GM18951 (cell line): Measurements from ENCODE around the gene PTPRA.
"Not testable (repeated sequence)": the region's sequence is repeated elsewhere in the genome, so short reads cannot be mapped to it uniquely, and the experiment has no call there.

ENCODE experiments used
- POLR2A ChIP-seq: IDR thresholded peaks from 4 replicates; pipeline ENCODE4 v1.6.1; 2011; ENCODE audit warnings: mild to moderate bottlenecking; ENCODE audit not compliant: insufficient read length, insufficient read depth; ENCODE audit errors: extremely low read depth
- in situ Hi-C: fragments of 300-500 bp; cut with MboI; formaldehyde crosslinking; loops from one replicate; pipeline ENCODE4 v1.12.0; 2022; ENCODE audit warnings: low sequenced_read_pairs, mixed read lengths, inconsistent platforms; ENCODE audit not compliant: unreplicated experiment

Gene PTPRA

DNA sequence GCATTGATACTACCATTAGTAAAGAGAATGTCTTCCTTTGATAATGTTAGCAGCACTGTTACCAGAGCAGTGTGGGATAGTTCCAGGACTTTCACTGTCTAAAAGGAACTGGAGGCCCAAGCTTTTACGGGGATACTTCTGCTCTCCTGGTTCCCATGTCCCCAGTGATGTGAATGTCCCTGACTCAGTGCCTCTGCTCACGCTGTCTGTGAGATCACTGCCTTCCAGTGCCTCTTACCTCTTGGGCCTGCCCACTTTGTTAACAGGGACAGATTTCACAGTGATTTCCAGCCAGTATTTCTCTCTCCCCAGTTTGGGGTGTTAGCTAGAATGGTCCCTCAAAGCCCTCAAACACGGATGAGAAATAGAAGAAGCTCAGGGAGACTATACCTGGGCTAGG, 14.4 kb downstream of the PTPRA start:
- TF ChIP-seq POLR2A: no peak
- in situ Hi-C loops: no loop called here

DNA sequence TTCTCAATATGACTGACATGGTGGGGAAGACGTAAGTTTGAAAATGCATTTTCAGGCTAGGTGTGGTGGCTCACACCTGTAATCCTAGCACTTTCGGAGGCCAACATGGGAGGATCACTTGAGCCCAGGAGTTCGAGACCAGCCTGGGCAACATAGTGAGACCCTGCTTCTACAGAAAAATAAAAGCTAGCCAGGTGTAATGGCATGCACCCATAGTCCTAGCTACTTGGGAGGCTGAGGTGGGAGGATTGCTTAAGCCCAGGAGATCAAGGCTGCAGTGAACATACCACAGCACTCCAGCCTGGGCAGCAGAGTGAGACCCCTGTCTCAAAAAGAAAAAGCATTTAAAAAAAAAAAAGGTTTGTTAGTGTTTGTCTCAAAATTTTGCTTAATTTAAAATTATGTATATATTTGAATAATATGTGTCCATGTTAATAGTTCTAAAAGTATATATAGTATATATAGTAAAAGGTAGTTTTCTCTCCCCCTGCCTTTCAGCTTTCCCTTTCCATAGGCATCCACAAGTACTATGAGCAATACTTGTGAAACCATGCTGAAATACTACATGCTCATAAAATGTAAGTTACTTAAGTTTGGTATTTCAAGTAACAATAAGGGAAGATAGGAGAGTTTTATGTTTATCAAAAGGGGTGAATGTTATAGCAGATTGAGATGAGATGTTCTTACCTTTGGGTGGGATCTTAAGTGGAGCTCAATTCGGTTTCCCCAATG, 15.1 kb downstream of the PTPRA start:
- no peak for TF ChIP-seq POLR2A
- in situ Hi-C loops: no loop called here

DNA sequence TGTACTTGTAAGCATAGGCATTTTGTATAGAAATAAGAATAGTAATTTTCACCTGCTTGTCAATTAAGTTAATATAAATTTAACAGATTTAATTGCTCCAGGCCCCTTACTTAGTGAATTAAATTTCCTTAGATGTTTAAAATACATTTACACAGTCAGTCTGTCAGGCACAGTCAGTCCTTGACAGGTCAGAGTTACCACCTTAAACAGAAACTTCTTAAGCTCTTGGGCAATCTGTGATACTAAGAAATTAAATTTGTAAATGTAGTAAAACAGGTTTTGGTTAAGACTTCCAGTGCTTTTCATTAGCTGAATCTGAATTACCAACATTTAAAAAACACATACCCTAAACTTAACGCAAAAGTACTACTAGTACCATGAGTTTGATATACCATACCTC, 15.9 kb downstream of the PTPRA start:
- TF ChIP-seq POLR2A: no peak
- in situ Hi-C loops: no loop called here

DNA sequence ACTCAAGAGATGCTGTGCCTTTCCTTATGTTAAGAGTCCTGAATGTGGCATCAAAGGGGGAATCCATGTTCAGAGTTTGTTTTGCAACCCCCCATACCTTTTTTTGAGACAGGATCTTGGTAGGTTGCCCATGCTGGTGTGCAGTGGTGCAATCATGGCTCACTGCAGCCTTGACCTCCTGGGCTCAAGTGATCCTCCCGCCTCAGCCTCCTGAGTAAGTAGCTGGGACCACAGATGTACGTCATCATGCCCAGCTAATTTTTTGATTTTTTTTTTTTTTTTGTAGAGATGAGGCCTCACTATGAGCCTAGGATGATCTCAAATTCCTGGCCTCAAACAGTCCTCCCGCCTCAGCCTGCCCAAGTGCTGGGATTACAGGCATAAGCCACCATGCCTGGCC, 16.5 kb downstream of the PTPRA start:
- TF ChIP-seq POLR2A: no peak
- in situ Hi-C loops: no loop called here

DNA sequence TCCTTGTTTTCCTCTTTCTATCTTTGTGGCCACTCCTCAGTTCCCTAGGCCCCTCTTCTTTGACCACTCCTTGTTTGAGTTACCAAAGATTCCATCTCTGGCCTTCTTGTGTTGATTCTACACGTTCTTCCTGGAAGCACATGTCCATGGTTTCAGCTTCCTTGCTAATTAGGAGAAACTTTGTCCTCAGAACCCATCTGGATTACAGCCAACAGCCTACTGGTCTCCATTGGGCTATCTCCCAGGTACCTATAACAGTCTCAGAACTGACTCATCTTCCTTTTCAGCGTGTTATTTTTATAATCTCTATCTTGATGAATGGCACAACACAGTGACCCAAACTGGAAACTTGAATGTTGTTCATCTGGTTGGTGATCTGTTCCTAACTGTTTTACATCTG, 17.5 kb downstream of the PTPRA start:
- in situ Hi-C loops: no loop called here
- TF ChIP-seq POLR2A: no peak

DNA sequence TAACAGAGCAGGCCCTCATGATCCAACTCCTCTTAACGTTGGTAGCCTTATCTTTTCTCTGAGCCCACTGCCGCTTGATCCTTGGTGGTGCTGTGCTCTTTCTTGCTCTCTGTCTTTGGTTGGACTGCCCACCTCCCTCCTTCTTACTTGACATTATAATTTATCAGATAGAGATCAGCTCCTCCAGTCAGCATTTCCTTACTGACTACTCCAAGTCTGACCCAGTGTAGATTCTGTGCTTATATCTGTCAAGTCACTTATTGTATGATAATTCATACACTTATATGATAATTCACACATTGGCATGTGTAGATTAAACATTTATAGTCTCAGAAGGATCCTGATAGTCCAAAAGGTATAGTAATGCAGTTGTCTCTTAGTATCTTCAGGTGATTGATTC, 18.1 kb downstream of the PTPRA start:
- in situ Hi-C loops: no loop called here
- TF ChIP-seq POLR2A: no peak

DNA sequence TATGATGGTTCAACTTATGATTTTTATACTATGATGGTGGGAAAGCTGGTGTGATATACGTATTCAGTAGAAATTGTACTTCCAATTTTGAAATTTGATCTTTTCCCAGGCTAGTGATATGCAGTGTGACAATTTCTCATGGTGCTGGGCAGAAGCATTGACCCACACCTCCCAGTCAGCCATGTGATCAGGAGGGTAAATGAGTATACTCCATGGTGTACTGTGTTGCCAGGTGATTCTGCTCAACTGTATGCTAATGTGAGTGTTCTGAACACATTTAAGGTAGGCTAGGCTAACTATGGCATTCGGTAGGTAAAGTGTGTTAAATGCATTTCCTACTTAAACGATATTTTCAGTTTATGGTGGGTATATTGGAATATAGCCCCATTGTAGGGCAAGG, 19.1 kb downstream of the PTPRA start:
- TF ChIP-seq POLR2A: no peak
- in situ Hi-C loops: no loop called here

DNA sequence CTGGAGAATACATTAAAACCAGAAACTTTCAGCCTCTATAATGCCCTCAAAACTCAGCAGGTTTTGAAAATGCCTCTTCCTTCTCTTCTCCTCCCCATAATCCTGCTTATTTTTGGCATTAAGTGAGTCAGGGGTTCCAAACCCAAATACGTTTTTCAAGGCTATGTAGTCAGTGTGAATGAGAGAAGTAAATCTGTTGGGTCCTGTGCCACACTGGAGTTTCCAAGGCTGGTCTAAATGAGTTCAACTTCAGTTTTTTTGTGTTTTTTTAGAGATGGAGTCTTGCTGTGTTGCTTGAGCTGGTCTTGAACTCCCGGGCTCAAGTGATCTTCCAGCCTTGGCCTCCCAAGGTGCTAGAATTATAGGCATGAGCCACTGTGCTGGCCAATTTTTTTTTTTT, 20.9 kb downstream of the PTPRA start:
- TF ChIP-seq POLR2A: no peak
- in situ Hi-C loops: no loop called here

DNA sequence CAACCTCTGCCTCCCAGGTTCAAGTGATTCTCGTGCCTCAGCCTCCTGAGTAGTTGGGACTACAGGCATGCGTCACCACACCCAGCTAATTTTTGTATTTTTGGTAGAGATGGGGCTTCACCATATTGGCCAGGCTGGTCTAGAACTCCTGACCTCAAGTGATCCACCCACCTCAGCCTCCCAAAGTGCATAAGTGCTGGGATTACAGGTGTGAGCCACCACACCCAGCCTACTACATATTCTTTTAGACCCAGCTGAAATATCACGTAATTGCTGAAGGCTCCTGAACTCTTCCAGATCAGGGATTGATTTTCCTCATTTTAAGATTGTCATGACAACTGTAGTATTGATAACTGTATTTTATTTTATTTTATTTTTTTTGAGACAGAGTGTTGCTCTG, 21.9 kb downstream of the PTPRA start:
- in situ Hi-C loops: not testable (repeated sequence)

DNA sequence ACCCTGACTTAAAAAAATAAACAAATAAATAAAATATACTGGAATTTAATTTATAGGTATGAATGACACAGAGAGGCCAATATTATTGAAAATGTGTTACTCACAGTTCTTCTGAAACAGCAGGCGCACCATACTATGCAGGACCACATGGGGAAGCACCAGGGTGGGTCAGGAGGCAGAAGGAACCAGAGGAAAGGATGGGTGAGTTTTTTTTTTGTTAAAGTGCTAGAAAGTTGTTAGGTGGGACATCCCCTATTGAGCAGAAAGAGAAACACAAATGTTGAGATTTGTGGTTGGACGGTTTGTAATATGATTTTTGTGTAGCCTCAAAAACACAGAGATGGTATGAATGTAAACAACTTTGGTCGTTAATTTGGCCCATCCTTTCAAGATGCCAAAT, 26.0 kb downstream of the PTPRA start:
- no peak for TF ChIP-seq POLR2A
- in situ Hi-C loops: no loop called here

DNA sequence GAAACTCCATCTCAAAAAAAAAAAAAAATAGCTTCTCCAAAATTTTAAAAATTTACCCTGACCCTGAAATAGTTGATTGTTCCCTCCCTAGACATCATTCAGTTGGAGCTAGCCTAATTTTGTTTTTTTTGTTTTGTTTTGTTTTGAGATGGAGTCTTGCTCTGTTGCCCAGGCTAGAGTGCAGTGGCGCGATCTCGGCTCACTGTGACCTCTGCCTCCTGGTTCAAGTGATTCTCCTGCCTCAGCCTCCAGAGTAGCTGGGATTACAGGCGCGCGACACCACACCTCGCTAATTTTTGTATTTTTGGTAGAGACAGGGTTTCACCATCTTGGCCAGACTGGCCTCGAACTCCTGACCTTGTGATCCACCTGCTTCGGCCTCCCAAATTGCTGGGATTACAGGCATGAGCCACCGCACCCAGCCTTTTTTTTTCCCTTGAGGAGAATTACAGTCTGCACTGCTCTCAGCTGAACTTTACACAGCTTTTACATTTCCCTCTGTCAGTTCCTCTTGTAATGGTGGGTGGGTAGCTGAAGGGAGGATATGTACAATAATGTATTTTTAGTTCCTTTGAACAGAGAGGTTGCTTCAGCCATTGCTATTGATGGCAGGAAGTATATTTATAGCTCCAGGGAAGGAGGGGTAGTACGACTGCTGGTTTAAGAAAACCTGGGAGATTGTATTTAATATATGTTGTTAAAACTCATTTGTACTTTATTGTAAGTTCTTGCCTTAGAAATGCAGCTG, 27.7 kb downstream of the PTPRA start:
- TF ChIP-seq POLR2A: no peak
- in situ Hi-C loops: no loop called here

DNA sequence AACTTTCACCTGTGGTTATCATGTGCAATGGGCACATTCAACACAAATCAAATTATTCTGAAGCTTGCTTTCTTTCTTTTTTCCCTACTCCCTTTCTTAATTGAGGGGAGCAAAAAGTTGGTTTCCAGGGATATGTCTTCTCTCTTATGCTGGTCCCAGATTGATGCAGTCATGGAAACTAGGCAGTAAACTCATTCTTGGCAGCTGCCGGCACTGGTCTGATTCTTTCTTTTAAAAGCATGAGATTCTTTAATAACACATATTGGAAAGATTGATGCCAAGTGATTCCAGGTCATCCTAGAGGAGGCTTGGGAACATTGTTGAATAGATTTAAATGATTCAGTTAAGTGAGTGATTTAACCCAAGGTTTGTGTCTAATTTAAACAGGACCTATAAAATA, 29.0 kb downstream of the PTPRA start:
- TF ChIP-seq POLR2A: no peak
- in situ Hi-C loops: no loop called here

DNA sequence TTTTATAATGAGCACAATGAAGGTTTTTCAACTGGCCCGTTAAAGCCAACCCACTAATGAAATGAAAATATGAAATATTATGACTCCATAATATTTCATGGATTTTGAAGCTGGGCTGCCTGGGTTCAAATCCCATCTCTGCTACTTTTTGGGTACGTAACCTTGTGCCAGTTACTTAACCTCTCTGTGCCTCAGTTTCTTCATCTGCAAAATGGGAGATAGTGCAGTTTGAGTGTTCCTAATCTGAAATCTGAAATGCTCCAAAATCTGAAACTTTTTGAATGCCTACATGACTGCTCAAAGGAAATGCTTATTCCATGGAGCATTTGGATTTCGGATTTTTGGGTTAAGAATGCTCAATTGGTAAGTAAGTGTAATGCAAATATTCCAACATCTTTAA, 29.5 kb downstream of the PTPRA start:
- in situ Hi-C loops: no loop called here
- no peak for TF ChIP-seq POLR2A

DNA sequence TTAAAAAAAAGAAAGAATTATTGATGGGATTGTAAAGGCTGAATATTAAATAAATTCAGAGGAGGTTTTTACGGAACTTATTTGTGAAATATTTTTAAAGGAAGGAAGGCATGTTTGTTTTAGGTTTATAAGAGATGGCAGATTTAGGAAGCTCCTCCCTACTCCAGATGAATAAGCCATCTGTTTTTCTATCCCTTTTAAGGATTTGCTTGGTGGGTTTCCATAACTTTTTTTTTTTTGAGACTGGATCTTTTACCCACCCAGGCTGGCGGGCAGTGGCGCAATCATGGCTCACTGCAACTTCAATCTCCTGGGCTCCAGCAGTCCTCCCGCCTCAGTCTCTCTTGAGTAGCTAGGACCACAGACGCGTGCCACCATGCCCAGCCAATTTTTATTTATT, 30.4 kb downstream of the PTPRA start:
- no peak for TF ChIP-seq POLR2A
- in situ Hi-C loops: no loop called here
